ENCODE results near the gene LILRA6.
"Not testable (repeated sequence)": the region's sequence is repeated elsewhere in the genome, so short reads cannot be mapped to it uniquely, and the experiment has no call there.

Gene LILRA6

GRCh38 chr19:54278571-54279195, 36.1 kb upstream of the LILRA6 start:
- H3K9me3 ChIP-seq (ENCODE audit: control insufficient read depth, low read length); H3K4me3 ChIP-seq (ENCODE audit: low read length); H3K9ac ChIP-seq (ENCODE audit: low read length); DNase-seq (ENCODE audit: low read depth); H3K4me1 ChIP-seq (ENCODE audit: control insufficient read depth, insufficient read depth, low read length); H3K36me3 ChIP-seq (ENCODE audit: control insufficient read depth, insufficient read depth, low read length, severe bottlenecking): not testable (repeated sequence)
- peaks cover 24% of the 10 kb centered on the region for H3K27me3 ChIP-seq (replicated peaks; ENCODE audit: control insufficient read depth, insufficient read depth, low read length)

DNA sequence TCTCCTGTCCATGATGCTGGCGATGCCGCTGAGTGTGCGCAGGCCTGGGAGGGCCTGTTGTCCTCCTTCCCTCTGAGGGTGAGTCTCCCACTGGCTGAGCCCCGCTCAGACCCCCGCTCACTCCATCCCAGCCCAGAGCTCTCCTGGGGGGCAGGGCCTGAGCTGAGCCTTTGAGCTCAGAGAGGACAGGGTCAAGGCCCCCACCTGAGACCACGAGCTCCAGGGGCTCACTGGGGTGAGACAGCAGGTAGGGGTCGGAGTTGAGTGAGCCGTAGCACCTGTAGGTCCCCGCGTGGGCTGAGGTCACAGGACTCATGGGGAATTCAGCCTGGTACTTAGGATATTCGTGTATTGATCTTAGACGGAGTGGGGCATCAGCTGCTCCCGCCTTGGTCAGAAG, 35.5 kb upstream of the LILRA6 start:
- not testable (repeated sequence) for H3K36me3 ChIP-seq (ENCODE audit: control insufficient read depth, insufficient read depth, low read length, severe bottlenecking); H3K9me3 ChIP-seq (ENCODE audit: control insufficient read depth, low read length); H3K4me3 ChIP-seq (ENCODE audit: low read length); H3K9ac ChIP-seq (ENCODE audit: low read length); DNase-seq (ENCODE audit: low read depth); H3K4me1 ChIP-seq (ENCODE audit: control insufficient read depth, insufficient read depth, low read length)
- H3K27me3 ChIP-seq (replicated peaks; ENCODE audit: control insufficient read depth, insufficient read depth, low read length), result peaks cover 21% of the 10 kb centered on the region

DNA sequence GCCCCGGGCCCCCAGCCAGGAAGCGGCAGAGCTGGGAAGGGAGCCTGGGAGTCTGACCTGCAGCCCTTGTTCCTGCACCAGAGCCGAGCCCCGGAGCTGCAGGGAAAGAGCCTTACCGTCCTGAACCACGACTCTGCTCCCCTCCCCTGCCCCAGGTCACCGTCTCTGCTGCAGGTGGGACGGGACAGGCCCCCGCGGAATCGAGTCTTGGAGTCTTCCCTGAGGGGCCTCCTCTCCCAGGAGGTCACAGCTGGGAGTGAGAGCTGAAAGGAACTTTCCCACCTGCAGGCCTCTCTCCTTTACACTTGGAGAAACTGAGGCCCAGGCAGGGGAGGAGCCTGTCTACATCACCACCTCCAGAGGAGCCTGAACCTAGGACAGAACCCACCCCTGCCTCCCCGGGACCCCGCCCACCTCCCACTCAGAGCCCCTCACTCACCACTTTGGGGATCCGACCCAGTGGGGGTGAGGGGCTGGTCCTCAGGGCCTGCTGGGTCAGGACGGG, 34.6 kb upstream of the LILRA6 start:
- DNase-seq (ENCODE audit: low read depth); H3K4me1 ChIP-seq (ENCODE audit: control insufficient read depth, insufficient read depth, low read length); H3K9me3 ChIP-seq (ENCODE audit: control insufficient read depth, low read length); H3K9ac ChIP-seq (ENCODE audit: low read length); H3K4me3 ChIP-seq (ENCODE audit: low read length); H3K36me3 ChIP-seq (ENCODE audit: control insufficient read depth, insufficient read depth, low read length, severe bottlenecking): not testable (repeated sequence)
- peaks cover 13% of the 10 kb centered on the region for H3K27me3 ChIP-seq (replicated peaks; ENCODE audit: control insufficient read depth, insufficient read depth, low read length)

- no peak for DNase-seq (ENCODE audit: low read depth)
- no peak overlapping the region for H3K9ac ChIP-seq (ENCODE audit: low read length)
- H3K4me1 ChIP-seq (ENCODE audit: control insufficient read depth, insufficient read depth, low read length), result no peaks in the 10 kb centered on the region
- H3K9me3 ChIP-seq (ENCODE audit: control insufficient read depth, low read length), result no peaks in the 10 kb centered on the region
- H3K36me3 ChIP-seq (ENCODE audit: control insufficient read depth, insufficient read depth, low read length, severe bottlenecking), result no peaks in the 10 kb centered on the region
- peaks cover 12% of the 10 kb centered on the region for H3K27me3 ChIP-seq (replicated peaks; ENCODE audit: control insufficient read depth, insufficient read depth, low read length)
- H3K4me3 ChIP-seq (ENCODE audit: low read length), result no peak overlapping the region
Measured at GRCh38 chr19:54275951-54276350, 33.4 kb upstream of the LILRA6 start.

- H3K27me3 ChIP-seq (replicated peaks; ENCODE audit: control insufficient read depth, insufficient read depth, low read length); H3K36me3 ChIP-seq (ENCODE audit: control insufficient read depth, insufficient read depth, low read length, severe bottlenecking); H3K4me3 ChIP-seq (ENCODE audit: low read length): not testable (repeated sequence)
Measured at GRCh38 chr19:54274516-54274915, 31.9 kb upstream of the LILRA6 start.

GRCh38 chr19:54273821-54274220, 31.2 kb upstream of the LILRA6 start:
- no peaks in the 10 kb centered on the region for H3K9me3 ChIP-seq (ENCODE audit: control insufficient read depth, low read length)
- H3K4me3 ChIP-seq (ENCODE audit: low read length), result no peak overlapping the region
- H3K27me3 ChIP-seq (replicated peaks; ENCODE audit: control insufficient read depth, insufficient read depth, low read length), result peaks cover 8% of the 10 kb centered on the region
- no peak for DNase-seq (ENCODE audit: low read depth)
- H3K4me1 ChIP-seq (ENCODE audit: control insufficient read depth, insufficient read depth, low read length), result no peaks in the 10 kb centered on the region
- H3K9ac ChIP-seq (ENCODE audit: low read length), result no peak overlapping the region
- H3K36me3 ChIP-seq (ENCODE audit: control insufficient read depth, insufficient read depth, low read length, severe bottlenecking), result no peaks in the 10 kb centered on the region

More at GRCh38 chr19:54274516-54274915, 31.9 kb upstream of the LILRA6 start:
- DNase-seq (ENCODE audit: low read depth); H3K9ac ChIP-seq (ENCODE audit: low read length); H3K9me3 ChIP-seq (ENCODE audit: control insufficient read depth, low read length); H3K4me1 ChIP-seq (ENCODE audit: control insufficient read depth, insufficient read depth, low read length): not testable (repeated sequence)

- DNase-seq (ENCODE audit: low read depth), result not testable (repeated sequence)
Measured at GRCh38 chr19:54272181-54272580, 29.6 kb upstream of the LILRA6 start.

GRCh38 chr19:54271587-54271986, 29.0 kb upstream of the LILRA6 start:
- not testable (repeated sequence) for DNase-seq (ENCODE audit: low read depth); H3K9ac ChIP-seq (ENCODE audit: low read length); H3K4me3 ChIP-seq (ENCODE audit: low read length); H3K9me3 ChIP-seq (ENCODE audit: control insufficient read depth, low read length); H3K36me3 ChIP-seq (ENCODE audit: control insufficient read depth, insufficient read depth, low read length, severe bottlenecking); H3K4me1 ChIP-seq (ENCODE audit: control insufficient read depth, insufficient read depth, low read length)
- peaks cover 12% of the 10 kb centered on the region for H3K27me3 ChIP-seq (replicated peaks; ENCODE audit: control insufficient read depth, insufficient read depth, low read length)

More at GRCh38 chr19:54272181-54272580, 29.6 kb upstream of the LILRA6 start:
- not testable (repeated sequence) for H3K9ac ChIP-seq (ENCODE audit: low read length); H3K4me3 ChIP-seq (ENCODE audit: low read length); H3K4me1 ChIP-seq (ENCODE audit: control insufficient read depth, insufficient read depth, low read length); H3K36me3 ChIP-seq (ENCODE audit: control insufficient read depth, insufficient read depth, low read length, severe bottlenecking); H3K9me3 ChIP-seq (ENCODE audit: control insufficient read depth, low read length)
- peaks cover 12% of the 10 kb centered on the region for H3K27me3 ChIP-seq (replicated peaks; ENCODE audit: control insufficient read depth, insufficient read depth, low read length)

- Histone ChIP-seq H3K4me1 (ENCODE audit: control insufficient read depth, insufficient read depth, low read length) (no peaks in the 10 kb centered on the region), H3K9ac (ENCODE audit: low read length) (no peak overlapping the region), H3K4me3 (ENCODE audit: low read length) (no peak overlapping the region), H3K36me3 (ENCODE audit: control insufficient read depth, insufficient read depth, low read length, severe bottlenecking) (no peaks in the 10 kb centered on the region), H3K9me3 (ENCODE audit: control insufficient read depth, low read length) (no peaks in the 10 kb centered on the region), H3K27me3 (replicated peaks; ENCODE audit: control insufficient read depth, insufficient read depth, low read length) (peaks cover 12% of the 10 kb centered on the region)
- no peak for DNase-seq (ENCODE audit: low read depth)
Measured at GRCh38 chr19:54271106-54271505, 28.5 kb upstream of the LILRA6 start.

GRCh38 chr19:54268936-54269335, 26.3 kb upstream of the LILRA6 start:
- no peaks in the 10 kb centered on the region for H3K4me1 ChIP-seq (ENCODE audit: control insufficient read depth, insufficient read depth, low read length)
- no peak overlapping the region for H3K9ac ChIP-seq (ENCODE audit: low read length)
- H3K4me3 ChIP-seq (ENCODE audit: low read length), result no peak overlapping the region
- H3K27me3 ChIP-seq (replicated peaks; ENCODE audit: control insufficient read depth, insufficient read depth, low read length), result peaks cover 12% of the 10 kb centered on the region
- no peak for DNase-seq (ENCODE audit: low read depth)
- no peaks in the 10 kb centered on the region for H3K9me3 ChIP-seq (ENCODE audit: control insufficient read depth, low read length)
- no peaks in the 10 kb centered on the region for H3K36me3 ChIP-seq (ENCODE audit: control insufficient read depth, insufficient read depth, low read length, severe bottlenecking)

DNA sequence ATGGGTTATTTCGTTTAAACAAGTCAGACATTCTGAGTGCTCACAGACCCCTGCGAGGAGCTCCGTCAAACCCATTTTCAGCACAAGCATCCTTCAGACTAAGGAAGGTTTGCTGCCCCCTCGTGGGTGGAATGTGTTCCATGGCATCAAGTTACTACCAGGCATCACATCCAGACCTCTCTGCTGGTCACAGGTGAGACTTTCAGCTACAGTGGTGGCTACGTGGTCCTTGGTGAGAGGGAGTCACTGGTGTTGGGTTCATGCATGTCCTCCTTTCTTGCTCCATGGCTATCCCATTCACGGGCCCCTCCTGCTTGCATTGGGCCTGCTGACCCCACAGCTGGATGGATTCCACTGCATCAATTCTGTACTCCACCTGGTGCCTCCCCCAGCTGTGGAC, 23.5 kb upstream of the LILRA6 start:
- no peak overlapping the region for H3K9ac ChIP-seq (ENCODE audit: low read length)
- H3K4me3 ChIP-seq (ENCODE audit: low read length), result no peak overlapping the region
- H3K36me3 ChIP-seq (ENCODE audit: control insufficient read depth, insufficient read depth, low read length, severe bottlenecking), result no peaks in the 10 kb centered on the region
- no peaks in the 10 kb centered on the region for H3K4me1 ChIP-seq (ENCODE audit: control insufficient read depth, insufficient read depth, low read length)
- DNase-seq (ENCODE audit: low read depth), result peak; percentile 58
- H3K9me3 ChIP-seq (ENCODE audit: control insufficient read depth, low read length), result no peaks in the 10 kb centered on the region
- peaks cover 9% of the 10 kb centered on the region for H3K27me3 ChIP-seq (replicated peaks; ENCODE audit: control insufficient read depth, insufficient read depth, low read length)

DNA sequence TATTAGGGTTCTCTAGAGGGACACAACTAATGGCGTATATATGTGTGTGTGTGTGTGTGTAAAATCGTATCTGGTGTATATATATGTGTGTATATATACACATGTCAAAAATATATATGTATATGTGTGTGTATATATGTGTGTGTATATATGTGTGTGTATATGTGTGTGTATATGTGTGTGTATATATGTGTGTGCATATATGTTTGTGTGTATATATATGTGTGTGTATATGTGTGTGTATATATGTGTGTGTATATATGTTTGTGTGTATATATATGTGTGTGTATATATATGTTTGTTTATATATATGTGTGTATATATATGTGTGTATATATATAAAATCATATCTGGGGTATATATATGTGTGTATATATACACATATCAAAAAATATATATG, 19.9 kb upstream of the LILRA6 start:
- no peak for DNase-seq (ENCODE audit: low read depth)
- no peak overlapping the region for H3K9ac ChIP-seq (ENCODE audit: low read length)
- H3K4me3 ChIP-seq (ENCODE audit: low read length), result no peak overlapping the region
- no peaks in the 10 kb centered on the region for H3K36me3 ChIP-seq (ENCODE audit: control insufficient read depth, insufficient read depth, low read length, severe bottlenecking)
- H3K27me3 ChIP-seq (replicated peaks; ENCODE audit: control insufficient read depth, insufficient read depth, low read length), result peaks cover 14% of the 10 kb centered on the region
- no peaks in the 10 kb centered on the region for H3K9me3 ChIP-seq (ENCODE audit: control insufficient read depth, low read length)
- no peaks in the 10 kb centered on the region for H3K4me1 ChIP-seq (ENCODE audit: control insufficient read depth, insufficient read depth, low read length)
